T-helper 1 cell treated with Interleukin-12 subunit alpha and Interleukin-12 subunit beta and Interleukin-4 antibody, amounts not matched to agents 30 μg/mL and 1 μg/mL, for 36 hours (primary cell): ENCODE results near the gene CUL7.
A peak's percentile ranks its signal among the peaks of the same experiment; 100 is the strongest.

ENCODE experiments used
- H3K27ac Mint-ChIP-seq: one replicate; pipeline ENCODE4 v1.8.0; 2021; ENCODE audit warnings: mild to moderate bottlenecking, mixed read lengths
- H3K27me3 Mint-ChIP-seq: one replicate; pipeline ENCODE4 v1.8.0; 2021; ENCODE audit warnings: low read depth, mixed read lengths
- H3K36me3 Mint-ChIP-seq: one replicate; pipeline ENCODE4 v1.8.0; 2021; ENCODE audit warnings: low read depth, mixed read lengths
- H3K4me1 Mint-ChIP-seq: one replicate; pipeline ENCODE4 v1.8.0; 2021; ENCODE audit warnings: low read depth, mixed read lengths
- H3K4me3 Mint-ChIP-seq: one replicate; pipeline ENCODE4 v1.8.0; 2021; ENCODE audit warnings: mild to moderate bottlenecking, moderate library complexity, mixed read lengths
- H3K9me3 Mint-ChIP-seq: one replicate; pipeline ENCODE4 v1.8.0; 2021; ENCODE audit warnings: mixed read lengths

The CUL7 gene

DNA sequence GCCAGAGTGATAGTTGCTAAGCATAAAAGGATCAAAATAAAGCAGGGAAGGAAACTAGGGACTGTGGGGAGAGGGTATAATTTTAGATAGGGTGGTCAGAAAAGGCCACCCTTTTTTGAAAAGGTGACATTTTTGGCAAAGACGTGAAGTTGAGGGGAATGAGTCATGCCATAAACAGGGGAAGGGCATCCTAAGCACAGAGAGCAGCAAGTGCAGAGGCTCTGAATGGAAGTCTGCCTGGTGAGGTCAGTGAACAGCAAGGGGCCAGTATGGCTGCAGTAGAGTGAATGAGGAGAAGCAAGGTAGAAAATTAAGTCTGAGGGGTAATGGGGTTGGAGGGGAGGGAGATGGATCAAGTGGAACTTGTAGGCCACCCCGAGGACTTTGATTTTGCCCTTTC, 8.2 kb upstream of the CUL7 start:
- Mint-ChIP-seq H3K27ac (no peak overlapping the region), H3K36me3 (peaks cover 9% of the 10 kb centered on the region), H3K4me3 (no peak overlapping the region)

DNA sequence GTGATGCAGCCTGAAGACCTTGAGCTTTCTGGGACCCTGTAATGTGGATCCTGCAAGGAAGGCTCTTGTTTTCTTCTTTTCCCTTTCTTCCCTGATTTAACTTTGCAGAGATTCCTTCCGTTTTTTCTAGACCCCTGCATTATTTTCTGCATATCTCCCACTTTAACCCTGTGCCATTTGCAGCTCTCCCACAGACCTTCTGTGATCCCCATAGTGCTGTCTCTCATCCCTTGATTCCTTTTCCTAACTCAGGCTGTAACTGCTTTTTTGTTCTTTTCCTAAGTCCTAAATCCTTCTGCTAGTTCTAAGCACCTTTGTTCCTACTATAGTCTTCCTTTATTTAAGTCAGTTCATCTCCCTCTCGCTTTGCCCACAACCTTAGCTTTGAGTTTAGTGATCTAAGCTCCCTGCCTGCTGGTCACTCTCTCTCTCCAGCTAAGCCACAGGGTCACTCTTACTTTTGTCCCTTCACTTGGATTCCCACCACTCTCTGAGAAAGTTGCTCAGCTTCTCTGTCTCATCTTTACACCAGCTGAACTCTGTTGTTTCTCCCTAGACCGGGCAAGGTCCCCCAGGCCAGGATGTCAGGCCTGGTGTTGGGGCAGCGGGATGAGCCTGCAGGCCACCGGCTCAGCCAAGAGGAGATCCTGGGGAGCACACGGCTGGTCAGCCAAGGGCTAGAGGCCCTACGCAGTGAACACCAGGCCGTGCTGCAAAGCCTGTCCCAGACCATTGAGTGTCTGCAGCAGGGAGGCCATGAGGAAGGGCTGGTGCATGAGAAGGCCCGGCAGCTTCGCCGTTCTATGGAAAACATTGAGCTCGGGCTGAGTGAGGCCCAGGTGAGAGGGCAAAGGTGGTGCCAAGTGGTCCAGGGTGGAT, 7.3 kb upstream of the CUL7 start:
- Mint-ChIP-seq H3K4me1 (peaks cover 23% of the 10 kb centered on the region), H3K36me3 (peaks cover 13% of the 10 kb centered on the region), H3K4me3 (peak overlapping the region; percentile 89), H3K9me3 (no peaks in the 10 kb centered on the region), H3K27me3 (no peaks in the 10 kb centered on the region), H3K27ac (peak overlapping the region; percentile 58)

More for the DNA sequence above, 8.2 kb upstream of the CUL7 start:
- no peaks in the 10 kb centered on the region for H3K27me3 Mint-ChIP-seq
- no peaks in the 10 kb centered on the region for H3K9me3 Mint-ChIP-seq
- H3K4me1 Mint-ChIP-seq = peaks cover 23% of the 10 kb centered on the region

DNA sequence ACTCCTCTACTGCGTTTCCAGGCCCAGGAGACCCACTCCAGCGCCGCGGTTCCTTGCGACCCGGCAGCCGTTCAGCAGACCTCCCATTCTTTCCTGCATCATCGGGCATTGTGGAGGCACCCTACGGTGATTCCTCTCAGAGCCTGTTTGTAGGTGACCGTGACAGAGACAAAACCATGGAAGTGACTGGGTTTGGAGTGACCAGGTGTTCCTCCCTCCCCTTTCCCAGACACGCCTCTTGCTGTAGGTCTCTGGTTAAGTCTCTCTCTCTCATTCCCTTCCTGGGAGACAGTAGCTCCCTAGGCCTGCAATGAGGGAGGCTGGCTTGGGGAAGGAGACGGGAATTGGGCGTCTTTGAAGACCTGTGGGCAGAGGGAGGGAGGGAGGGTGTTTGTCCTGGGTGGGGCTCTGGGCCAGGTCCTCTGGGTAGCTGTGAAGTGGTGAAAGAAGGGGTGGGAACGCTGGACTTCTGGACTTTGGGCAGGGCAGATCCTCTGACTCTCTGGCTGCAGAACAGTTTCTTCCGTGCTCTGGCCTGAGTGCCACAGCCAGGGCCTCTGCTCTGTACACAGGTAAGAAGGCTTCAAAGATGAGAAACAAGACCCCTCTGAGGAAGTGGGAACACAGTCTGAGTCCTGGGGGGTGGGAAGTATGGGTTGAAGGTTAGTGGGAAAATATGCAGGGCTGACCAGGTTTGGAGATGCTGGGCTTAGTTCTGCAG, 6.5 kb upstream of the CUL7 start:
- Mint-ChIP-seq H3K36me3 (peaks cover 17% of the 10 kb centered on the region), H3K27ac (peak overlapping the region; percentile 95), H3K9me3 (no peaks in the 10 kb centered on the region), H3K4me1 (peaks cover 23% of the 10 kb centered on the region), H3K27me3 (no peaks in the 10 kb centered on the region), H3K4me3 (peak overlapping the region; percentile 89)

DNA sequence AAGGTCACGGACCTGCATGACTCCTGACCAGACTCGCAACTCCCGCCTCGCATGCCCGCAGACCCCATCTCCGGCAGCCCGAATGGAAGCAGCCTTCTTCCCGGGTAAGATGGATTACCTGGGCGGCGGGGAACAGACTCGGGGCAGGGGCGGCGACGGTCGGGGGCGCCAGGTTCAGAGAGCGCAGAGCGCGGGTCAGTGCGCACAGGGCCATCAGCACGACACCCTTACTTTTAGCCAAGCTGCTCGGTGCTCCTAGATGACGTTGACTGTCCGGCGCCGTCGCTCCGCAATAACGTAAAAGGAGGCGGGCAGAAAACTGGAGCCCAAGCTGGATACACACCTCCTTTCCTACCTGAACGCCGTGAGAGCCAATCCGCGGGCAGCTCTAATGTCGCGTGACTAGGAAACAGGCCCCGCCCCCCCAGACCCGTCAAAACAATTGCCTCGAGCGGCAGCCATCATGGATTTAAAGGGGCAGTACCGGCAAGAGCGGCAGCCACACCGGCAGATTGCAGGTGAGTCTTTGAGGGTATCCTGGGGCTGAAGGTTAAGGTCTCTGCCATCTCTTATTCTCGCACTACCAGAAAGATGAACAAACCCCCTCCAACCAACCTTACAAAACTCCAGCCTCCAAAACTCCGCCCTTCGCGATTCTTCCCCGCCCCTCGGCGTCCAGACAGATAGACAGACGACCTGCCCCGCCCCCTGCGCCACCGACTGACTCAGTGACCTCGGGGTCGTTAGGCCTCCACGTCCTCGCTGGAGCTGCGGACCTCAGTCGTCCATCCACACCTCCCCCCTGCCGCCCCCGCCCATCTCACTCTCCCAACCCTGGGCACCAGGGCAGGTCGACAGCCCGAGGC, 5.8 kb upstream of the CUL7 start, which contains the start of the genes KLC4 and MRPL2:
KLC4 (plus strand) TSS at position 464 of the 866 bp plus-strand sequence. CDS start 1,705 bp downstream, outside the sequence.
MRPL2 (minus strand) TSS at position 267 of the 866 bp plus-strand sequence; CDS start at position 214, 53 bp downstream.
- H3K27me3 Mint-ChIP-seq = no peaks in the 10 kb centered on the region
- H3K4me1 Mint-ChIP-seq = peaks cover 23% of the 10 kb centered on the region
- peak within 1 kb of the TSS; percentile 89 for H3K4me3 Mint-ChIP-seq
- H3K27ac Mint-ChIP-seq = peak within 1 kb of the TSS; percentile 95
- H3K36me3 Mint-ChIP-seq = peaks cover 17% of the 10 kb centered on the region
- H3K9me3 Mint-ChIP-seq = no peaks in the 10 kb centered on the region

DNA sequence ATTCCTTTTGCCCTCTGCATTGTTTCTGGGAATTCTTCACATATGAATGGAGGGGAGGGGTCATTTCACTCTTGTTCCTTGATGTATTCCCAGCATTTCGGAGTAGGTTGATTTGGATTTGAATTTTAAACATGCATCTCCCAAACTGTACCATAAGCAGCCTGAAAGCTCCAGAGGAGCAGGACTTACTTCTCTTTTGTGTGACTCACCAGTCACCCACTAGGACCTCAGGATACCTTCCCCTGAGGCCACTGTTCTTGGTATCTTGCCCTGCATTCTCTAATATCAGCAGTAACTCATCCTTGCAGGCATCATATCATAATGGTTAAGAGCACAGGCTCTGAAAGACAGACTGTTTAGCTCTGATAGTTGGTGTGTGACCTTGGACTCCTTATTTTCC, 4.9 kb upstream of the CUL7 start:
- Mint-ChIP-seq H3K27ac (peak overlapping the region; percentile 95), H3K9me3 (no peaks in the 10 kb centered on the region), H3K27me3 (no peaks in the 10 kb centered on the region), H3K4me3 (peak overlapping the region; percentile 89), H3K4me1 (peaks cover 28% of the 10 kb centered on the region), H3K36me3 (peaks cover 22% of the 10 kb centered on the region)

DNA sequence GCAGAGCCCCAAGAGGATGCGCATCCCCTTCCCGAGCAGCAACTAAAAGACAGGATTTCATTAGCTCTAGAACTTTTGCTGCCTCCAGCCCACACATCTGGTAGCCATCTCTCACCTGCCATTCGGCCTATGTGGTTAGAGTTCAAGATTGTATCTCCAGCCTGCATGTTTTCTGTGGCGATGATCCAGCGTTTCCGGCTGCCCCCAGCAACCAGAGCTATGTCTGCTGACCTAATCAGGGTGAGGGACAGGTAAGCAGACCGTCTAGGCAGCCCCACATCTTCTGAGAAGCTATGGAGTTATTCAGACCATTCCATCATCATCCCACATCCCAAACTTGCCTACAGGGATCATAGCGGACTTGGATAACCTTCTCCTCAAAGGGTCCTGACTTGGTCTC, 2.3 kb upstream of the CUL7 start:
- no peaks in the 10 kb centered on the region for H3K9me3 Mint-ChIP-seq
- H3K4me3 Mint-ChIP-seq = no peak overlapping the region
- peak overlapping the region; percentile 41 for H3K27ac Mint-ChIP-seq
- peaks cover 41% of the 10 kb centered on the region for H3K4me1 Mint-ChIP-seq
- H3K36me3 Mint-ChIP-seq = peaks cover 20% of the 10 kb centered on the region
- H3K27me3 Mint-ChIP-seq = no peaks in the 10 kb centered on the region

DNA sequence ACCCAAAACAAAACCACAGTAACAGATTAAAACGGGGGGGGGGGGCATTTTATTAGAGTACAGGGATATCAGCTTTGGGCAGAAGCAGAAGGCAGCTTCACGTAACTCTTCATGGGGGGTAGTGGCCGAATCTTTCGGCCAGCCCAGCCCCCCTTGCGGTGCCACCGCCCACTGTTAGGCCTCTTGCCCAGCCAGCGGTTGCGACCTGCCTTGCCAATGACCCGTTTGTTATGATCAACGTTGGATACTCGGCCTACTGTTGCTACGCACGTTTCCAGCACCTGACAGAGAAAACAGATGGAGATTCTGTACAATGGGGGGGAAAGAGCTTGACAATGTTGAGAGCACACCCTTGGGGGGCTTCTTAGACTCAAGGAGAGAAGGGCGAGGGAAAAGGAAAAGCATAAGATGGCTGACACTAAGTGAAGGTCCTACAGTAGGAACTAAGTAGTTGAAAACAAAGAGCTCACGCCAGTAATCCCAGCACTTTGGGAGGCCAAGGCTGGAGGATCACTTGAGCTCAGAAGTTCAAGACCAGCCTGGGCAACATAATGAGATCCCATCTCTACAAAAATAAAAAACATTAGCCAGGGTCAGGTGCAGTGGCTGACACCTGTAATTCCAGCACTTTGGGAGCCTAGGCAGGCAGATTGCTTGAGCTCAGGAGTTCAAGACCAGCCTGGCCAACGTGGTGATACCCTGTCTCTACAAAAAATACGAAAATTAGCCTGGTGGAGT, 724 bp upstream of the CUL7 start:
- Mint-ChIP-seq H3K27me3 (no peaks in the 10 kb centered on the region), H3K36me3 (peaks cover 30% of the 10 kb centered on the region), H3K4me1 (peaks cover 34% of the 10 kb centered on the region), H3K4me3 (peak overlapping the region; percentile 98), H3K27ac (peak overlapping the region; percentile 98), H3K9me3 (no peaks in the 10 kb centered on the region)

DNA sequence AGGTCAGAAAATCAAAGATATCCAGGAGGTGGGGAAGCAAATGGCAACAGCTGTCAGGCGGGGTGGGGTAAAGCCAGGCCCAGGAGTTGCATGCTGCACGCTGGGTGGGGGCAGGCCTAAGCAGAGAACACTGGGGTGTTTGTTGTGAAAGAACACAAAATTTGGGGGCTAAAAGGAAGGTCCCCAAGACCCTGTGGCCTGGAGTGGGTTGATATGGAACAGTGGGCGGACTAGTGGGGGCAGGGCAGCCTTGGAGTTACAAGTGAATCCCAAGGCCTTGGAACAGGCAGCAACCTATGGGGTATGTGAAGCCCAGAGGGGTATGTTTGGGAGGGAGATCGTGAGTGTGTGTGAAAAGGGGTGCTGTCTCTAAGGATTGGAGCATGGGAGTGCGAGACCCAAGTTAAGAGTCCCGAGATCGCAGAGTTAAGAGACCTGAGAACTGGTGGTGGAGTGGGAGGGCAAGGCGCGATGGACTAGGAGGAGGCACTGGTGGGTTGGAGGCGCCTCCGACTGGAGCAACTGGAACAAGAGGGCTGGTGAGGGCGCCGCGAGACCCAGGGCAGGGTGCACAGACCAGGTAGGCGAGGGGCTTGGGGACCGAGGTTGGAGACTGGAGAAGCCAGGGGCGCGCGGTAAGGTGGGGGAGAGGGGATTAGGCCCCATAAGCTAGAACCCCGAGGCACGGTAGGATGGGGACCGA, 658 bp downstream of the CUL7 start:
- peak overlapping the region; percentile 98 for H3K27ac Mint-ChIP-seq
- H3K36me3 Mint-ChIP-seq = peaks cover 34% of the 10 kb centered on the region
- H3K4me3 Mint-ChIP-seq = peak overlapping the region; percentile 98
- H3K4me1 Mint-ChIP-seq = peaks cover 25% of the 10 kb centered on the region
- H3K27me3 Mint-ChIP-seq = no peaks in the 10 kb centered on the region
- no peaks in the 10 kb centered on the region for H3K9me3 Mint-ChIP-seq

DNA sequence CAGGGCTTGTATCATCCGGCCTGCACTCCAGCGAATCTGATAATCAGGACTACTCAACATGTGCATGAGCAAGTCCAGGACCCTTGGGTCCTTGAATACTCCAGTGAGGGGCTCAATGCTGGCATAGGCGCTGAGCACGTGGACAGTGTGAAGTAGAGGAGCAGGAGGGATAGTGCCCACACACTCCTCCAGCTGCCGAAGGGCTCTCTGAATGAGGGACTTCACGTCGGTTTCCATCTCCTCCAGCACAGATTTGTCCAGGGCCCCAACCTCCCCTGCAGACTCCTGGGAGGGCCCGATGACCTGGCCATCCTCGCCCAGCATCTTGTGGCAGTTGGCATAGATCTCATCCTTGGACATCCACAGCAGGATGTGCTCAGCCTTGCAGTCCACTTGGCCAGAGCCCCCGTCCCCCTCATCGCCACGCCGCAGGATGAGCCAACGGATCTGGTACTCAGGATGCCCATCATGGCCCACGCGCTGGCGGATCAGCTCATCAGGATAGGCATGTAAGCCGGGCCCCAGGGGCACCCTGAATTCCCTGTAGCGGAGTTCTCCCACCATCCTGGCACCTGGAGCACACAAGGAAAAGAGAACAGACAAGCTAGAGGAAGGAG, 1.3 kb downstream of the CUL7 start:
- H3K4me3 Mint-ChIP-seq = peak overlapping the region; percentile 98
- H3K4me1 Mint-ChIP-seq = peaks cover 23% of the 10 kb centered on the region
- peaks cover 28% of the 10 kb centered on the region for H3K36me3 Mint-ChIP-seq
- no peaks in the 10 kb centered on the region for H3K9me3 Mint-ChIP-seq
- H3K27ac Mint-ChIP-seq = peak overlapping the region; percentile 98
- H3K27me3 Mint-ChIP-seq = no peaks in the 10 kb centered on the region

DNA sequence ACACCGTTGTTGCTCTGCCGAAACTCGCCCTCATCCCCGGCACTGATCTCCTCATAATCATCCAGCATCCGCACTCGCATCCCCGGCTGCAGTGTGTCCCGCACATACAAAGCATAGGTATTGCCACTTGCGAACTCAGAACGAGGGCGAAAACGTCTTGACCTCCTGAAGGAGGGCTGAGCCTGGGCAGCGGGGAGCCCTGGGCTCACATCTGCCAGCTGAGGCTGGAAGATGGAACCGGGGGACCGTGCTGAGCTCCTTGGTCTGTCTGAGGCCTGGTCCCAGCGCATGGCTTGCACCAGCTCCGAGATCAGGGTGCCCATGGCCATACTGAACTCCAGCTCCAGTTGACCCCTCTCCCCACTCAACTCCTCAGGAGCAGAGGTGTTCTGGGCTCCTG, 2.7 kb downstream of the CUL7 start:
- H3K27ac Mint-ChIP-seq = no peak overlapping the region
- H3K36me3 Mint-ChIP-seq = peaks cover 28% of the 10 kb centered on the region
- H3K9me3 Mint-ChIP-seq = no peaks in the 10 kb centered on the region
- no peak overlapping the region for H3K4me3 Mint-ChIP-seq
- no peaks in the 10 kb centered on the region for H3K27me3 Mint-ChIP-seq
- peaks cover 25% of the 10 kb centered on the region for H3K4me1 Mint-ChIP-seq

DNA sequence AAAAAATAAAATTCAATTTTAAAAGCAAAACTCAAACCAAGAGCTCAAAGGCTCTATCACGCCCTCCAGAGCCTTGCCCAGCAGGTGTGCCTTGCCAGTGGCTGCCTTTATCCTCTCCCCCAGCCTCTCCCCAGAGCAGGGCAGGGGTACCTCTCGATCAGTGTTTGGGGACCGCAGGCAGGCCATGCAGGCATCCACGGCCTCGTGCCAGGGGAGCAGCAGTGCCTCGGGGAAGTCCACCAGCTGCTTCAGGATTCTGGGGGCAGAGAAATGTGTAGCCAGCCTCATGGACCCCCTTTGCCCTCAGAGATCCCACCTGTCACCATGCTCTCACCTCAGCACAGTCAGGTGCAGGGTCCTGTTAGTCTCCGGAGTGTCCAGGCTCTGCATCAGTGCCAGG, 5.7 kb downstream of the CUL7 start:
- H3K4me3 Mint-ChIP-seq = no peak overlapping the region
- no peaks in the 10 kb centered on the region for H3K27me3 Mint-ChIP-seq
- H3K36me3 Mint-ChIP-seq = peaks cover 21% of the 10 kb centered on the region
- H3K4me1 Mint-ChIP-seq = peaks cover 17% of the 10 kb centered on the region
- H3K9me3 Mint-ChIP-seq = no peaks in the 10 kb centered on the region
- no peak overlapping the region for H3K27ac Mint-ChIP-seq

DNA sequence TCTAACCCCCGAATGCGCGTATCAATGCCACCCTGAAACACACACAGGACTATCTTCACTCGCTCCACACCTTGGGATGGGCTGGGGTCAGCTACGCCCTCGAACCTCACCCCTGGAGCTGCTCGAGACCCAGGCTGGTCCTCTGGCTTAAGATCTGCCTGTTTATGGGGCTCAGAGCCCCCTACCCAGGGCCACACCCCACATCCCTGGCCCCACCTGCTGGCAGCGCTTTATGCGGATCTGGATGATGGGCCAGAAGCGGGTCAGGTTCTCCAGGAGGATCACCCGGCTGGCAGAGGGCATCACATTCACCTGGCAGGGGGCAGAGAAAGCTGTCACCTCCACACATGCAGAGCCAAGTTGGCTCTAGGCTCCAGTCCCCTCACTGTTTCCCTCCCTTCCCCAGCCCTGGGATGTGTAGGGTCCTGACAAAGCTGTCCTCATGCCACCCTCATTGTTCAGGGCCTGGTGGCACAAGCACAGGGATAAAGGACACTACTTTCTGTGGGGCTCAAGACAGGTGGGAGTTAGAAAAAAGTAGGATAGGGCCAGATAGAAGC, 8.2 kb downstream of the CUL7 start:
- peaks cover 4% of the 10 kb centered on the region for H3K4me1 Mint-ChIP-seq
- H3K27me3 Mint-ChIP-seq = no peaks in the 10 kb centered on the region
- H3K36me3 Mint-ChIP-seq = peaks cover 21% of the 10 kb centered on the region
- no peak overlapping the region for H3K27ac Mint-ChIP-seq
- no peaks in the 10 kb centered on the region for H3K9me3 Mint-ChIP-seq
- H3K4me3 Mint-ChIP-seq = no peak overlapping the region

DNA sequence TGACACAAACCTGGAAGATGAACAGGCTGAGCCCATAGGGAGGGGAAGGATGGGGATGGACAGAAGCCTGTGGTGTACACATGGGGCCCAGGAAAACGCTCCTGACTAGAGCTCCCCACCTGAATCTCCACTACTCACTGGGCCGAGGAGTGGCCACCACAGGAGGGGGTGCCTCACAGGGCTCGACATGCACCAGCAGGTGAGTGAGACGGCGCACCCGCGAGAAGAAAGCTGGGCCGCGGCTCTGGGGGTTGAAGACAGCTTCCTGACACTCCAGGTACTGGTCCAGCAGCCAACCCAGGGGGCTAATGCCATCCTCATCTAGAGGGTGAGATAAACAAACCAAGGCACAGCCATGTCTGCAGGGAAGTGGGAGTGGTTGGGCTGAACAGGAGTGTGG, 10.3 kb downstream of the CUL7 start:
- H3K4me3 Mint-ChIP-seq = no peak overlapping the region
- H3K9me3 Mint-ChIP-seq = no peaks in the 10 kb centered on the region
- H3K4me1 Mint-ChIP-seq = peaks cover 1% of the 10 kb centered on the region
- peaks cover 13% of the 10 kb centered on the region for H3K36me3 Mint-ChIP-seq
- H3K27ac Mint-ChIP-seq = no peak overlapping the region
- no peaks in the 10 kb centered on the region for H3K27me3 Mint-ChIP-seq
